ENCODE data around the gene LMNTD2.

LMNTD2 gene

DNA sequence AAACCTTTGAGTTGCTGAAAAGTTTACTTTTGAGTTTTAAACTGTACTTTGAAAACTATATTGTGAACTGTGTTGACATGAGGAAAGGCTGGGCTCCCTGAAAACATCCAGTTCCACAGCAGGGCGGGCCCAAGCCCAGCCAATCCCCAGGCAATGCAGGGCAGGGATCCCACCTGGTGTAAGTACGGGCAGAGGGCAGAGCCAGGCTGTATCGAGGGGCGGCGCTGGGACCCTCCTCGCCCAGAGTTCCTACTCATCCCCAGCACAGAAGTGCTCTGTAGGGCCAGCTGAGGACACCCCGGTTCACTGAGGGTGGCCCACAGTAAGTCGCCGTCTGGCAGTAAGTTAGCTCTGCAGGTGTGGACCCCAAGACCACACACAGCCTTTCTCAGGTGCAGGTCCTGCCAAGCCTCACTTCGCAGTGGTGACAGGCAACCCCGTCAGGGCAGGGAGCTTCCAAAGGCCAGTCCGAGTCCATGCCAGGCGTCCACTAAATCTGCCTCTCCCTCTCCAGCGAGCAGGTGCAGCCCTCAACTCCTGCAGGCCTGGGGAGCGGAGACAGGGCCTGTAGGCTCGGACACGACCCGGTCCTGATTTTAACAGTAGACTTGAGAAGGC lies 6.6 kb upstream of the LMNTD2 start:
- TF ChIP-seq, protein P1, sequence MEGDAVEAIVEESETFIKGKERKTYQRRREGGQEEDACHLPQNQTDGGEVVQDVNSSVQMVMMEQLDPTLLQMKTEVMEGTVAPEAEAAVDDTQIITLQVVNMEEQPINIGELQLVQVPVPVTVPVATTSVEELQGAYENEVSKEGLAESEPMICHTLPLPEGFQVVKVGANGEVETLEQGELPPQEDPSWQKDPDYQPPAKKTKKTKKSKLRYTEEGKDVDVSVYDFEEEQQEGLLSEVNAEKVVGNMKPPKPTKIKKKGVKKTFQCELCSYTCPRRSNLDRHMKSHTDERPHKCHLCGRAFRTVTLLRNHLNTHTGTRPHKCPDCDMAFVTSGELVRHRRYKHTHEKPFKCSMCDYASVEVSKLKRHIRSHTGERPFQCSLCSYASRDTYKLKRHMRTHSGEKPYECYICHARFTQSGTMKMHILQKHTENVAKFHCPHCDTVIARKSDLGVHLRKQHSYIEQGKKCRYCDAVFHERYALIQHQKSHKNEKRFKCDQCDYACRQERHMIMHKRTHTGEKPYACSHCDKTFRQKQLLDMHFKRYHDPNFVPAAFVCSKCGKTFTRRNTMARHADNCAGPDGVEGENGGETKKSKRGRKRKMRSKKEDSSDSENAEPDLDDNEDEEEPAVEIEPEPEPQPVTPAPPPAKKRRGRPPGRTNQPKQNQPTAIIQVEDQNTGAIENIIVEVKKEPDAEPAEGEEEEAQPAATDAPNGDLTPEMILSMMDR (IDR thresholded peaks at IDR 0.05; ENCODE audit: unreplicated experiment in 3 of 3) = no peak
- H3K27ac Mint-ChIP-seq = no peak overlapping the region

DNA sequence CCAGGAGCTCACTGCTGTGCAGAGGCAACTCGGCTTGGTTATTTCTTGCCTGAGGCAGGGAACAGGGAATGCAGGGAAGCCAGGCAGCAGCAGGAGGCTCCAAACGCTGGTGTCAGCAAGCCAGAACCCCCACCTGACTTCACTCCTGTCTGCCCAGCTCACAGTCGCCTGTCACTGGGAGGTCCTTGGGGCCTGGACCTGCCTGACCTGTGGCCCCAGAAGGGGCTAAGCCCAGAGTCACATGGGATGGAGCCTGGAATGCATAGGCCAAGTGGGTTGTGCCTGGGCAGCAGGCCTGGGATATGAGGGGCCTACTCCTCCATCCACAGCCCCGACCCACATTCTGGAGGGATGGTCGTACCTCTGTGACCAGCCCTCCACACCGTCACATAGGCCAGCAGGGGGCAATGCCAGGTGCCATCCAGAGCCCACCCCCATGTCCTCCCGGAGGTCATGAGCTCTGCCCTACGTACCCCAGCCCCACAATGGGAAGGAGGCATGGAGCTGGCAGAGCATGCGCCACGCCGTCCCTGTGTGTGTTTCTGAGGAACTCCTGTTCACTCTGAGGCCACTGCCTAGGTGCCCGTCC lies 5.5 kb upstream of the LMNTD2 start:
- peak overlapping the region in 1 of 3 experiments; percentile 21 for H3K4me3 Mint-ChIP-seq
- no peak overlapping the region for H3K27ac Mint-ChIP-seq
- H3K9me3 Mint-ChIP-seq = no peaks in the 10 kb centered on the region
- no peaks in the 10 kb centered on the region for H3K36me3 Mint-ChIP-seq (ENCODE audit: low read depth)
- TF ChIP-seq, protein P1 (IDR thresholded peaks at IDR 0.05; ENCODE audit: unreplicated experiment in 3 of 3) = no peak
- no peaks in the 10 kb centered on the region for H3K27me3 Mint-ChIP-seq (ENCODE audit: low read depth)
- no peaks in the 10 kb centered on the region for H3K4me1 Mint-ChIP-seq

More for the DNA sequence above, 6.6 kb upstream of the LMNTD2 start:
- no peaks in the 10 kb centered on the region for H3K27me3 Mint-ChIP-seq (ENCODE audit: low read depth)
- no peaks in the 10 kb centered on the region for H3K4me1 Mint-ChIP-seq
- no peaks in the 10 kb centered on the region for H3K9me3 Mint-ChIP-seq
- no peaks in the 10 kb centered on the region for H3K36me3 Mint-ChIP-seq (ENCODE audit: low read depth)
- peak overlapping the region; percentile 83 to 88 (median 86) for H3K4me3 Mint-ChIP-seq

DNA sequence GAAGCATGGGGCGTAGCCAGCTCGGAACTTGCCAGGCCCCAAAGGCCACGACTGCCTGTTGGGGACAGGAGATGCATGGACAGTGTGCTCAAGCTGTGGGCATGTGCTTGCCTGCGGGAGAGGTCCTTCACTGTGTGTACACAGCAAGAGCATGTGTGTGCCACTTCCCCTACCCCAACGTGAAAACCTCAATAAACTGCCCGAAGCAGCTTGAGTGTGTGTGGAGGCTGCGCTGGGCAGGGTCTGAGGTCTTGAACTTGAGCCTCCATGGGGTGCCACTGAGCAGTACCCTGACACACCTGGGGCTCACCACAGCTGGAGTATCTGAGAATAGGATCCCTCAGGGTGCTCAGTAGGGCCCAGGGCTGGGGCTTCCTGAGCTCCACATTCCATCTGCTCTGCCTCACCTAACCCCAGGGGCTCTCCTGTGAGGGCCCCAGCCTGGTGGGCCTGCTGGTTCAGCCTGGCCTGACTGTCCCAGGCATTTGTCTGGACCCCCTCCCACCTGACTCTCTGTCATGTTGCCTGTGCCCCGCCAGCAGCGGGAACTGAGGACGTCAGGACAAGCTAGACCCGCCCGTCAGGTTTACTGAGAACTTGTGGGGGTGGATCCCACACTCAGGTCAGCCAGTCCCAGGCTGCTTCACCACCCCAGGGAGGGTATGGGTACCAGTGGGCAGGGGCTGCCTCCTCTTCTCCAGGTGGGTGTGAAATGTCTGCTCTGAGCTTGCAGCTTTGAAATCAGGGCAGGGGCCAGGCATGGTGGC lies 3.5 kb upstream of the LMNTD2 start:
- no peaks in the 10 kb centered on the region for H3K36me3 Mint-ChIP-seq (ENCODE audit: low read depth)
- H3K27ac Mint-ChIP-seq = no peak overlapping the region
- H3K4me3 Mint-ChIP-seq = peak overlapping the region; percentile 17 to 51 (median 34)
- TF ChIP-seq, protein P1 (IDR thresholded peaks at IDR 0.05; ENCODE audit: unreplicated experiment in 3 of 3) = no peak
- H3K27me3 Mint-ChIP-seq (ENCODE audit: low read depth) = peaks cover 9% of the 10 kb centered on the region
- H3K4me1 Mint-ChIP-seq = peaks cover 5% of the 10 kb centered on the region
- no peaks in the 10 kb centered on the region for H3K9me3 Mint-ChIP-seq

DNA sequence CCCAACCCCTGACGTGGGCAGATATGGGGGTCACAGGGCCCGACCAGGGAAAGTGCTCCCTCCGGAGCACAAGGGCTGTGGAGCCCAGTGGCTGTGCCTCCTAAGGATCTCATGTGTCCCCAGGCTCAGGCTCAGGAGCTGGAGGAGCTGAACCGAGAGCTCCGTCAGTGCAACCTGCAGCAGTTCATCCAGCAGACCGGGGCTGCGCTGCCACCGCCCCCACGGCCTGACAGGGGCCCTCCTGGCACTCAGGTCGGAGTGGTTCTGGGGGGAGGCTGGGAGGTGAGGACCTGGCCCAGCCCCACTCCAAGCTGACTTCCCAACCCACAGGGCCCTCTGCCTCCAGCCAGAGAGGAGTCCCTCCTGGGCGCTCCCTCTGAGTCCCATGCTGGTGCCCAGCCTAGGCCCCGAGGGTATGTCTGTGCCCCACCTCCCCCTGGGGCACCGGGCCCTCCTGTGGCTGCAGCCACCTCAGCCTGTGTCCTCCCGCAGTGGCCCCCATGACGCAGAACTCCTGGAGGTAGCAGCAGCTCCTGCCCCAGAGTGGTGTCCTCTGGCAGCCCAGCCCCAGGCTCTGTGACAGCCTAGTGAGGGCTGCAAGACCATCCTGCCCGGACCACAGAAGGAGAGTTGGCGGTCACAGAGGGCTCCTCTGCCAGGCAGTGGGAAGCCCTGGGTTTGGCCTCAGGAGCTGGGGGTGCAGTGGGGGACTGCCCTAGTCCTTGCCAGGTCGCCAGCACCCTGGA lies 2.7 kb upstream of the LMNTD2 start:
- H3K36me3 Mint-ChIP-seq (ENCODE audit: low read depth) = no peaks in the 10 kb centered on the region
- H3K9me3 Mint-ChIP-seq = no peaks in the 10 kb centered on the region
- H3K4me1 Mint-ChIP-seq = peaks cover 5% of the 10 kb centered on the region
- H3K27ac Mint-ChIP-seq = no peak overlapping the region
- peak overlapping the region; percentile 23 to 40 (median 29) for H3K4me3 Mint-ChIP-seq
- TF ChIP-seq, protein P1 (IDR thresholded peaks at IDR 0.05; ENCODE audit: unreplicated experiment in 3 of 3) = no peak
- H3K27me3 Mint-ChIP-seq (ENCODE audit: low read depth) = peaks cover 16% of the 10 kb centered on the region

DNA sequence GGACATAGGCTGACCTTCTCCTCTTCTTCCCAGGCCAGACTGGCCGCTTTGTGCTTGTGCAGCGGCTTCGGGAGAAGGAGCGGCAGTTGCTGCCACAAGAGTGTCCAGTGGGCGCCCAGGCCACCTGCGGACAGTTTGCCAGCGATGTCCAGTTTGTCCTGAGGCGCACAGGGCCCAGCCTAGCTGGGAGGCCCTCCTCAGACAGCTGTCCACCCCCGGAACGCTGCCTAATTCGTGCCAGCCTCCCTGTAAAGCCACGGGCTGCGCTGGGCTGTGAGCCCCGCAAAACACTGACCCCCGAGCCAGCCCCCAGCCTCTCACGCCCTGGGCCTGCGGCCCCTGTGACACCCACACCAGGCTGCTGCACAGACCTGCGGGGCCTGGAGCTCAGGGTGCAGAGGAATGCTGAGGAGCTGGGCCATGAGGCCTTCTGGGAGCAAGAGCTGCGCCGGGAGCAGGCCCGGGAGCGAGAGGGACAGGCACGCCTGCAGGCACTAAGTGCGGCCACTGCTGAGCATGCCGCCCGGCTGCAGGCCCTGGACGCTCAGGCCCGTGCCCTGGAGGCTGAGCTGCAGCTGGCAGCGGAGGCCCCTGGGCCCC lies 1.6 kb upstream of the LMNTD2 start:
- TF ChIP-seq, protein P1 (IDR thresholded peaks at IDR 0.05; ENCODE audit: unreplicated experiment in 3 of 3) = no peak

More for the DNA sequence above, 1.6 kb upstream of the LMNTD2 start:
- Mint-ChIP-seq H3K27ac (no peak overlapping the region), H3K4me1 (peaks cover 5% of the 10 kb centered on the region), H3K9me3 (no peaks in the 10 kb centered on the region), H3K4me3 (peak overlapping the region; percentile 86 to 89 (median 87)), H3K27me3 (ENCODE audit: low read depth) (peaks cover 27% of the 10 kb centered on the region), H3K36me3 (ENCODE audit: low read depth) (no peaks in the 10 kb centered on the region)

Measured in nephron (organoid).